GM12801 (cell line): ENCODE measurements around the gene DOLK.

ENCODE experiments used
- CTCF ChIP-seq: IDR thresholded peaks from one replicate; pipeline ENCODE4 v1.5.1; 2011; ENCODE audit warnings: control low read depth; ENCODE audit not compliant: insufficient read length; ENCODE audit errors: extremely low read depth

Gene DOLK

GRCh38 chr9:128940271-128940921 is 7.0 kb downstream of the DOLK start:
- no peak for TF ChIP-seq CTCF

GRCh38 chr9:128937310-128938165 is 9.9 kb downstream of the DOLK start:
- TF ChIP-seq CTCF = no peak

- no peak for TF ChIP-seq CTCF
Observed at GRCh38 chr9:128936171-128936865, 11.1 kb downstream of the DOLK start.

GRCh38 chr9:128933731-128934130 is 13.7 kb downstream of the DOLK start:
- TF ChIP-seq CTCF = no peak

- no peak for TF ChIP-seq CTCF
Observed at GRCh38 chr9:128929560-128929959, 17.8 kb downstream of the DOLK start.

GRCh38 chr9:128928624-128929023 is 18.8 kb downstream of the DOLK start:
- TF ChIP-seq CTCF = no peak

- TF ChIP-seq CTCF = no peak
Observed at GRCh38 chr9:128927731-128928411, 19.5 kb downstream of the DOLK start.
